Activated T-helper 17 cell treated with anti-CD3 and anti-CD28 coated beads, Interleukin-2, amount 50 U/mL, for 72 hours (primary cell): ENCODE data around the gene RALGPS1. TPM values are rescaled to one million over a fixed set of nuclear protein-coding genes. Genes with fewer than 3 reads are reported as not detected.
A peak's percentile ranks its signal among the peaks of the same experiment; 100 is the strongest.

Experiments used
- ATAC-seq: fragments of 150-1000 bp; cut with Tn5 transposase; replicated peaks from 2 replicates; pipeline ENCODE4 v1.10.0; 2021; ENCODE audit warnings: mild to moderate bottlenecking, moderate library complexity
- H3K27ac Mint-ChIP-seq: one replicate; pipeline ENCODE4 v1.8.0; 2022; ENCODE audit warnings: mixed read lengths
- H3K27me3 Mint-ChIP-seq: one replicate; pipeline ENCODE4 v1.8.0; 2022; ENCODE audit warnings: mixed read lengths
- H3K36me3 Mint-ChIP-seq: one replicate; pipeline ENCODE4 v1.8.0; 2022; ENCODE audit warnings: low read depth, mild to moderate bottlenecking, mixed read lengths
- H3K4me1 Mint-ChIP-seq: one replicate; pipeline ENCODE4 v1.8.0; 2022; ENCODE audit warnings: mixed read lengths
- H3K4me3 Mint-ChIP-seq: one replicate; pipeline ENCODE4 v1.8.0; 2022; ENCODE audit warnings: mild to moderate bottlenecking, mixed read lengths
- H3K9me3 Mint-ChIP-seq: one replicate; pipeline ENCODE4 v1.8.0; 2022; ENCODE audit warnings: mixed read lengths
- total RNA-seq, 2 donors: library from RNA; stranded (reverse); gene quantifications; one replicate each; pipeline ENCODE4 v1.2.3, GENCODE V29; 2022

RALGPS1 gene
- total RNA-seq, 2 donors from 2014 or later: 2.3 to 3.4 TPM

- H3K9me3 Mint-ChIP-seq: no peaks in the 10 kb centered on the region
- no peak overlapping the region for H3K27ac Mint-ChIP-seq
- no peak for ATAC-seq
- H3K4me1 Mint-ChIP-seq: no peaks in the 10 kb centered on the region
- H3K36me3 Mint-ChIP-seq: peaks cover 10% of the 10 kb centered on the region
- no peak overlapping the region for H3K4me3 Mint-ChIP-seq
- H3K27me3 Mint-ChIP-seq: no peaks in the 10 kb centered on the region
Measured at GRCh38 chr9:126886034-126886822, 28.4 kb upstream of the RALGPS1 start.

- no peaks in the 10 kb centered on the region for H3K4me1 Mint-ChIP-seq
- no peaks in the 10 kb centered on the region for H3K9me3 Mint-ChIP-seq
- ATAC-seq: no peak
- H3K36me3 Mint-ChIP-seq: peaks cover 6% of the 10 kb centered on the region
- H3K27ac Mint-ChIP-seq: no peak overlapping the region
- no peaks in the 10 kb centered on the region for H3K27me3 Mint-ChIP-seq
- no peak overlapping the region for H3K4me3 Mint-ChIP-seq
Measured at GRCh38 chr9:126886897-126887296, 27.7 kb upstream of the RALGPS1 start.

DNA sequence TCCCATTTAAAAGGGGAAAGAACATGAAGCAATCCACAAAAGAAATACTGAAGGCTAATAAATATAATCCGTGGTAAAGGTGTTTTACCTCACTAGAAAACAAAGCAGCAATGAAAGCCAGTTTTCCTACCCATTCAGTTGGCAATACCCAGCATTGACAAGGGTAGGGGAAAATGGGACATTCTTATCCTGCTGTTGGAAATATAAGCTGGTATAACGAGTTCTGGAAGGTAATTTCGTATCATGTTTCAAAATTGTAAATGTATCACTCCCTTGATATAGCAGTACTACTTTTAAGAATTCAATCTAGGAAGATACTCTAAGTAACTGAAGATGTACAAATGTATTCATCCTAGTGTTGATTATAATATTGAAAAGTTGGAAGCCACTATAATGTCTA is 22.9 kb upstream of the RALGPS1 start:
- no peaks in the 10 kb centered on the region for H3K36me3 Mint-ChIP-seq
- H3K4me1 Mint-ChIP-seq: peaks cover 5% of the 10 kb centered on the region
- H3K9me3 Mint-ChIP-seq: no peaks in the 10 kb centered on the region
- no peak overlapping the region for H3K27ac Mint-ChIP-seq
- ATAC-seq: no peak
- H3K4me3 Mint-ChIP-seq: no peak overlapping the region
- H3K27me3 Mint-ChIP-seq: peaks cover 6% of the 10 kb centered on the region

GRCh38 chr9:126893079-126893478 is 21.5 kb upstream of the RALGPS1 start:
- Mint-ChIP-seq H3K36me3 (no peaks in the 10 kb centered on the region), H3K27ac (no peak overlapping the region), H3K27me3 (peaks cover 11% of the 10 kb centered on the region), H3K9me3 (no peaks in the 10 kb centered on the region), H3K4me3 (no peak overlapping the region), H3K4me1 (peaks cover 5% of the 10 kb centered on the region)
- ATAC-seq: no peak

DNA sequence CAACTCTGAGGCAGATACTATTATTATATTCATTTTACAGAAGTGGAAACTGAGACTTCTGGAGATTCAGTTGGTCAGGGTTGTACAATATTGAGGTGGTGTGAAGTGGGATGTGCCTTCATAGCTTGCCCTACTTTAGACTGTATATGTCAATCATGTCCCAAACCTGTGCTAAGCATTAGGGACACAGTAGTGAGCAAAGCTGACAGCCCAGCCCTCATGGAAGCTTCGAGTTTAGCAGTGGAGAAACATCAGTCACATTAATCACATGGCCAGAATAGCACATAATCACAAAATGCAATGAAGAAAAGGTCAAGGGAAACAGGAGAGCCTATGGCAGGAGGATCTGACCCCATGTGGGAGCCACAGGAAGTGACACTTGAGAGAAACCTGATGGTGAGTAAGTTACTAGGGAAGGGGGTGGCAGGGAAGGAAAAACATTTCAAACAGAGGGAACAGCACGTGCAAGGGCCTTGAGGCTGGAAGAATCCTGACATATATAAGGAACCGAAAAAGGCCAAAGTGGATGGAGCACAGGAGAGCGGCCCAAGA is 20.5 kb upstream of the RALGPS1 start:
- peaks cover 11% of the 10 kb centered on the region for H3K27me3 Mint-ChIP-seq
- no peaks in the 10 kb centered on the region for H3K9me3 Mint-ChIP-seq
- no peaks in the 10 kb centered on the region for H3K36me3 Mint-ChIP-seq
- peaks cover 5% of the 10 kb centered on the region for H3K4me1 Mint-ChIP-seq
- ATAC-seq: peak; percentile 29
- H3K27ac Mint-ChIP-seq: no peak overlapping the region
- no peak overlapping the region for H3K4me3 Mint-ChIP-seq

GRCh38 chr9:126902210-126902609 is 12.4 kb upstream of the RALGPS1 start:
- Mint-ChIP-seq H3K27ac (no peak overlapping the region), H3K9me3 (peaks cover 3% of the 10 kb centered on the region), H3K36me3 (no peaks in the 10 kb centered on the region), H3K27me3 (peaks cover 7% of the 10 kb centered on the region), H3K4me3 (no peak overlapping the region), H3K4me1 (no peaks in the 10 kb centered on the region)
- ATAC-seq: no peak

DNA sequence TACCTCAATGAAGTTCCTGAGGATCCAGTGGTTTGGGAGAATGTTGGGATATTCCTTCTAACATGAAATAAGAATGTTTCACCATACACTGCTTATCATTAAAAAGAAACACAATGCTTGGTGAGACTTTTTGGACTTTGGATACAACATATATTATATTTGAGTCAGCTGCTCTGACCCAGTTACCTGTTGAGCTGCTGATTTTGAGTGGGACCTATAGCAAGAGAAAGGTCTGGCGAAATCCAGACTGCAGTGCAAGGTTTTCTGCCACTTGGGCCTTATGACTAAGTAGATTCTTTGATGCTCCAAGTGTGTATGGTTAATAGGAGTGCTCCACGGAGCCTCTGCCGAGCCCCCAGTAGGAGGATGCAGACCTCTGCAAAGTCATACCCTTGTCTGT is 10.0 kb upstream of the RALGPS1 start:
- no peak for ATAC-seq
- peaks cover 3% of the 10 kb centered on the region for H3K9me3 Mint-ChIP-seq

GRCh38 chr9:126906091-126906490 is 8.5 kb upstream of the RALGPS1 start:
- ATAC-seq: no peak
- Mint-ChIP-seq H3K9me3 (peaks cover 1% of the 10 kb centered on the region), H3K36me3 (no peaks in the 10 kb centered on the region), H3K4me1 (no peaks in the 10 kb centered on the region), H3K27ac (no peak overlapping the region), H3K4me3 (no peak overlapping the region), H3K27me3 (peaks cover 7% of the 10 kb centered on the region)

More for the DNA sequence above, 10.0 kb upstream of the RALGPS1 start:
- Mint-ChIP-seq H3K27ac (no peak overlapping the region), H3K27me3 (peaks cover 6% of the 10 kb centered on the region), H3K4me1 (no peaks in the 10 kb centered on the region), H3K36me3 (no peaks in the 10 kb centered on the region), H3K4me3 (no peak overlapping the region)

DNA sequence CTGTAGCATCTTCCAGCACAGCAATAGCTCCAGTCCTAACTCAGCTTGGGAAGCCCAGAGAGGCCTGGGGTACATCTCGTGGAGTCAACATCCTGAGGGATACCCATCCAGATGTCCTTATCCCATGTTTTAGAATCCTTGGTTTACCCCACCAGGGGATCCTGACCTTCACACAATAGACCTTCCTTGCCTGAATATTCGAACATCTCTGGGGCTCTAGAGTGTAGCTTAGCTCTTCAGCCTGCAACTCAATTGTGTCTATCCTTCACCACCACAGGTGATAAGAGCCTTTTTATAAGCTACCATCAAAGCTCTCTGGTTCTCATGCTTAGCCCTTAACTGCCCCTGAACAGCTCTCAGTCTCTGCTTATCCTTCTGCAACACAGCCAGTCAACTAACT is 7.5 kb upstream of the RALGPS1 start:
- no peak overlapping the region for H3K4me3 Mint-ChIP-seq
- no peak overlapping the region for H3K27ac Mint-ChIP-seq
- ATAC-seq: no peak
- no peaks in the 10 kb centered on the region for H3K36me3 Mint-ChIP-seq
- H3K9me3 Mint-ChIP-seq: no peaks in the 10 kb centered on the region
- H3K4me1 Mint-ChIP-seq: no peaks in the 10 kb centered on the region
- peaks cover 12% of the 10 kb centered on the region for H3K27me3 Mint-ChIP-seq

DNA sequence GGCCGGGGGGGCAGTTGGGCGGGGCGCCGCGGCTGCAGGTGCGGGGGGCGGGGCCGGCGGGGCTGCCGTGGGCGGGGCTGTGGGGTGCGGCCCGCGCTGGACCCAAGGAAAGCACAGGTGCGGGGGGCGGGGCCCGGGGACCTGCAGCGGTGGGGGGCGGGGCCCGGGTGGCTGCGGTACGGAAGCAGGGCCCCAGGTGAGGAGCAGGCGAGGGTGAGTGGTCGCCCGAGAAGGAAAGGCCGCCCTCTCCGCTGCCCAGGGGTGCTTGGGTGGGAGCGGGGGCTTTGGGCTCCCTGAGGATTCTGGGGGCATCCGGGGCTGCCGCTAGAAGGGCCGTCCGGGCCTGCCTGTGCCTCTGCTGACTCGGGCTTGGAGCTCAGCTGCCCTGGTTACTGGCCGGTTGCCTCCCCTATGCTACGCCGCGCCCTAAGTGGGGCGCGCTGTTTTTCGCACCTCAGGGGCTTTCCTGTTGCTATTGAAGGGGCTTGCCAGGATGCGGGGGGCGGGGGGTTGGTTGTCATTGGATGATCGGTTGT is 767 bp downstream of the RALGPS1 start:
- H3K4me1 Mint-ChIP-seq: no peaks in the 10 kb centered on the region
- H3K36me3 Mint-ChIP-seq: no peaks in the 10 kb centered on the region
- H3K4me3 Mint-ChIP-seq: peak overlapping the region; percentile 60
- no peaks in the 10 kb centered on the region for H3K9me3 Mint-ChIP-seq
- H3K27me3 Mint-ChIP-seq: peaks cover 11% of the 10 kb centered on the region
- no peak for ATAC-seq
- no peak overlapping the region for H3K27ac Mint-ChIP-seq

- Mint-ChIP-seq H3K27me3 (peaks cover 11% of the 10 kb centered on the region), H3K9me3 (no peaks in the 10 kb centered on the region), H3K4me3 (peak overlapping the region; percentile 60), H3K4me1 (no peaks in the 10 kb centered on the region), H3K27ac (no peak overlapping the region), H3K36me3 (no peaks in the 10 kb centered on the region)
- no peak for ATAC-seq
Measured at GRCh38 chr9:126915846-126916543, 1.4 kb downstream of the RALGPS1 start.

DNA sequence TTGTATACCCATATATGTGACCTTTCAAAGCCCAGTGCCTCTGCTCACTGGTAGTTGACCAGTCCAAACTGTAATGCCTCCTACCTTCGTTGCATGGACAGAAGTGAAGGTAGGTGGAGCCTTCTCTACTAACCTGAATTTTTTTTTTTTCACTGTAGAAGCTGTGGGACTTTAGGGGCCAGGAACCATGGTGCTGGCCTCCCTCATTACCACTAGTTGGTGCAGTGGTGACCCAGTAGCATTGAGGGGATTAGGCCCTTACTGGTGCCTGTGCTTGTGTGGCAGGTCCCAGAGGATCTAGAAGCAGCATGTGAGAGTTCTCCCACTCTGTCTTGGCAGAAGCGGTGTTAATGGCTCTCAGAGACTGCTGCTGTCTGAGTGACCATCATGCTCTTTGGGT is 2.3 kb downstream of the RALGPS1 start:
- H3K27ac Mint-ChIP-seq: no peak overlapping the region
- no peaks in the 10 kb centered on the region for H3K36me3 Mint-ChIP-seq
- H3K4me3 Mint-ChIP-seq: no peak overlapping the region
- no peaks in the 10 kb centered on the region for H3K4me1 Mint-ChIP-seq
- no peaks in the 10 kb centered on the region for H3K9me3 Mint-ChIP-seq
- peaks cover 7% of the 10 kb centered on the region for H3K27me3 Mint-ChIP-seq
- ATAC-seq: no peak

GRCh38 chr9:126919193-126919592 is 4.6 kb downstream of the RALGPS1 start:
- Mint-ChIP-seq H3K4me3 (no peak overlapping the region), H3K27ac (no peak overlapping the region), H3K27me3 (no peaks in the 10 kb centered on the region), H3K4me1 (no peaks in the 10 kb centered on the region), H3K9me3 (no peaks in the 10 kb centered on the region), H3K36me3 (no peaks in the 10 kb centered on the region)
- ATAC-seq: no peak

DNA sequence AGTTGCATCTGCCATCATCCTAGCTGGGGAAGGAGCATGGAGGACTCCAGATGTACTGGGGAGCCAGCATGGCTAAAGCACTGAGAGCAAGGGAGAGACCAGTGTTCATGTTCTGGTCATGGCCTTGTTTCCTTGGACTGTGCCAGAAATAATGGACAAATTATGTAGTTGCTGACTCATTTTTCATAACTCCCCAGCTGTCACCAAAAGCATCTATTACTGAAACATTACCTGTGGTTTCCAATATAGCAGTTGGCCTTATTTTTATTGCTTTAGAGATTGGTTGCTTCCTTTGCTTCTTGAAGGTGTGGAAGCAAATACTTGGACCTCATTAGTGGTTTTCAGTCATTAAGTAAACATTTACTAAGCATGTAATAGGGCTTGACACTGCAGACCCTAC is 11.3 kb downstream of the RALGPS1 start:
- Mint-ChIP-seq H3K27me3 (no peaks in the 10 kb centered on the region), H3K36me3 (no peaks in the 10 kb centered on the region), H3K4me3 (no peak overlapping the region), H3K9me3 (no peaks in the 10 kb centered on the region), H3K4me1 (no peaks in the 10 kb centered on the region), H3K27ac (no peak overlapping the region)
- ATAC-seq: no peak

- no peak overlapping the region for H3K4me3 Mint-ChIP-seq
- no peaks in the 10 kb centered on the region for H3K27me3 Mint-ChIP-seq
- H3K27ac Mint-ChIP-seq: no peak overlapping the region
- no peaks in the 10 kb centered on the region for H3K4me1 Mint-ChIP-seq
- no peaks in the 10 kb centered on the region for H3K36me3 Mint-ChIP-seq
- ATAC-seq: no peak
- H3K9me3 Mint-ChIP-seq: no peaks in the 10 kb centered on the region
Measured at GRCh38 chr9:126926364-126926763, 11.8 kb downstream of the RALGPS1 start.
